ENCODE results near the gene NCOR2. TPM values are rescaled to one million over a fixed set of nuclear protein-coding genes. Genes with fewer than 3 reads are reported as not detected.

NCOR2 gene
- total and polyA plus RNA-seq, 4 donors: 39.1 to 248 (median 124) TPM

- H3K4me1 ChIP-seq (ENCODE audit: control insufficient read depth in 1 of 2, insufficient read depth in 2 of 2, low read length in 2 of 2): no peaks in the 10 kb centered on the region
- H3K27me3 ChIP-seq (ENCODE audit: control insufficient read depth in 1 of 2, insufficient read depth in 2 of 2, low read length in 1 of 2): no peaks in the 10 kb centered on the region
- H3K9me3 ChIP-seq (ENCODE audit: control insufficient read depth, low read length): no peaks in the 10 kb centered on the region
- WGBS, 2 donors: 8 to 9% methylated on average over 19 of the region's 19 CpGs
- intact Hi-C loops (cut with DNase I): loop anchor here (5.0 kb wide), 7 partner anchors 43 to 202 kb away; no protein-coding TSS in a partner anchor
- DNase-seq (peak; percentile 73 to 85), ATAC-seq (ENCODE audit: low FRiP score) (no peak)
- no peak overlapping the region for H3K27ac ChIP-seq (ENCODE audit: low read depth in 1 of 2, low read length in 2 of 2)
- no peaks in the 10 kb centered on the region for H3K36me3 ChIP-seq (ENCODE audit: control insufficient read depth in 1 of 2, insufficient read depth in 2 of 2, low read length in 1 of 2)
- H3K4me3 ChIP-seq (ENCODE audit: low read length in 2 of 2): no peak overlapping the region
Observed at GRCh38 chr12:124564971-124565491, 2.4 kb downstream of the NCOR2 start.

DNA sequence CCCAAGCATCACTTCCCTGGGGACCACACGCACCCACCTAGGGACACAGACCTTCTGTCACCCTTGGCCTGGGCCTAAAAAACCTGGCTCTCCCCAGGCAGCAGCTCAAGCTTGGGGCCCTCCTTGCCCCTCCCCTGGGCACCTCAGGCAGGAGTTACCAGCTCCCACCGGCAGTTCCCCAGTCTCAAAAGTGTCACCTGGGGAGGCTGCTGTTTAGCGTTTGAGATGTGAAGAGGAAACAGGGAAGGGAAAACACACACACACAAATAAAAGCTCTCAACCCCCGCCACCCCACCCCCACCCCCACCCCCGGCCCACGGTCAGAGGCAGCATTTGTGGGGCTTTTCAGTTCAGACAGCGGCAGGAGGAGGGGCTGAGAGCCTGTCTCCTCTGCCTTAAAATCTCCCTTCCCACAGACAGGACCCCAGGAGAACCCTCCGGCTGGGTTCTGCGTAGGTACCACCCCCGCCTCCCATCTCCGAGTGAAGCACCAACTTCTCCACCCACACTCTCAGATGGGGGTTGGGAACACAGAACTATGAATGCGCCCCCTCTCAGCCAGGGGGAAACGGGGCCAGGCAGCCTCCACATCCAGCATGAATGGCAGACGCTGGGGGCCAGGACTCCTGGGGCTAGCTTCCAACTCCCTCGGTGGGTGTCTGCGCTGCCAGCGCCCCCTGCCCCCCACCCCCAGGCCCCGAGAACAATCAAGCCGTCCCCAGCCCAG is 3.0 kb downstream of the NCOR2 start:
- DNase-seq (no peak), ATAC-seq (ENCODE audit: low FRiP score) (no peak)
- H3K27ac ChIP-seq (ENCODE audit: low read depth in 1 of 2, low read length in 2 of 2): no peak overlapping the region
- intact Hi-C loops (cut with DNase I): no loop called here
- no peaks in the 10 kb centered on the region for H3K4me1 ChIP-seq (ENCODE audit: control insufficient read depth in 1 of 2, insufficient read depth in 2 of 2, low read length in 2 of 2)
- no peaks in the 10 kb centered on the region for H3K27me3 ChIP-seq (ENCODE audit: control insufficient read depth in 1 of 2, insufficient read depth in 2 of 2, low read length in 1 of 2)
- no peak overlapping the region for H3K4me3 ChIP-seq (ENCODE audit: low read length in 2 of 2)
- no peaks in the 10 kb centered on the region for H3K36me3 ChIP-seq (ENCODE audit: control insufficient read depth in 1 of 2, insufficient read depth in 2 of 2, low read length in 1 of 2)
- WGBS, 2 donors: 17 to 19% methylated on average over 19 of the region's 19 CpGs
- H3K9me3 ChIP-seq (ENCODE audit: control insufficient read depth, low read length): no peaks in the 10 kb centered on the region

GRCh38 chr12:124563809-124564208 is 3.6 kb downstream of the NCOR2 start:
- intact Hi-C loops (cut with DNase I): no loop called here
- Histone ChIP-seq H3K9me3 (ENCODE audit: control insufficient read depth, low read length) (no peaks in the 10 kb centered on the region), H3K27ac (ENCODE audit: low read depth in 1 of 2, low read length in 2 of 2) (no peak overlapping the region), H3K36me3 (ENCODE audit: control insufficient read depth in 1 of 2, insufficient read depth in 2 of 2, low read length in 1 of 2) (no peaks in the 10 kb centered on the region), H3K27me3 (ENCODE audit: control insufficient read depth in 1 of 2, insufficient read depth in 2 of 2, low read length in 1 of 2) (no peaks in the 10 kb centered on the region), H3K4me1 (ENCODE audit: control insufficient read depth in 1 of 2, insufficient read depth in 2 of 2, low read length in 2 of 2) (no peaks in the 10 kb centered on the region), H3K4me3 (ENCODE audit: low read length in 2 of 2) (no peak overlapping the region)
- ATAC-seq (ENCODE audit: low FRiP score) (no peak), DNase-seq (no peak)
- 44 to 47% methylated on average over 10 of the region's 10 CpGs for WGBS, 2 donors

- H3K4me3 ChIP-seq (ENCODE audit: low read length in 2 of 2): no peak overlapping the region
- H3K27me3 ChIP-seq (ENCODE audit: control insufficient read depth in 1 of 2, insufficient read depth in 2 of 2, low read length in 1 of 2): no peaks in the 10 kb centered on the region
- DNase-seq (peak in 1 of 2 donors; percentile 76), ATAC-seq (ENCODE audit: low FRiP score) (no peak)
- WGBS, 2 donors: 13 to 14% methylated on average over 11 of the region's 11 CpGs
- intact Hi-C loops (cut with DNase I): no loop called here
- no peaks in the 10 kb centered on the region for H3K4me1 ChIP-seq (ENCODE audit: control insufficient read depth in 1 of 2, insufficient read depth in 2 of 2, low read length in 2 of 2)
- no peaks in the 10 kb centered on the region for H3K9me3 ChIP-seq (ENCODE audit: control insufficient read depth, low read length)
- no peak overlapping the region for H3K27ac ChIP-seq (ENCODE audit: low read depth in 1 of 2, low read length in 2 of 2)
- H3K36me3 ChIP-seq (ENCODE audit: control insufficient read depth in 1 of 2, insufficient read depth in 2 of 2, low read length in 1 of 2): no peaks in the 10 kb centered on the region
Observed at GRCh38 chr12:124563401-124563800, 4.0 kb downstream of the NCOR2 start.

DNA sequence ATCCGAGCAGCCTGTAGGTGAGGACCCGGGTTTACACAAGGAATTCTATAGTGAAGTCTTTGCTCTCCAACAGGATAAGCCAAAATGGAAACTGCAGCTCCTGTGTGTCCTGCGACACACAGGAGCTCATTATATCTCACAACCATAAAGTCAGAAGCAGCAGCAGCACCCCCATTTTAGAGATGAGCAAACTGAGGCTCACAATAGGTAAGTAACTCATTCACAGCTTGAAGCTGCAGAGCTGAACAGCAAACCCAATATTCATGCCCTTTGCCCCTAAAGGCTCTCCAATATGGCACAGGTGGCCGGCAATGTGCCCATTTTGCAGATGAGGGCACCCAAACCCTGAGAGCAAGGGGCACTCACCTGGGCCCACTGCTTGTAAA is 4.6 kb downstream of the NCOR2 start:
- WGBS, 2 donors: 90% methylated on average over 4 of the region's 4 CpGs
- no peaks in the 10 kb centered on the region for H3K4me1 ChIP-seq (ENCODE audit: control insufficient read depth in 1 of 2, insufficient read depth in 2 of 2, low read length in 2 of 2)
- no peak overlapping the region for H3K27ac ChIP-seq (ENCODE audit: low read depth in 1 of 2, low read length in 2 of 2)
- DNase-seq (no peak), ATAC-seq (ENCODE audit: low FRiP score) (no peak)
- intact Hi-C loops (cut with DNase I): no loop called here
- H3K9me3 ChIP-seq (ENCODE audit: control insufficient read depth, low read length): no peaks in the 10 kb centered on the region
- H3K4me3 ChIP-seq (ENCODE audit: low read length in 2 of 2): no peak overlapping the region
- no peaks in the 10 kb centered on the region for H3K27me3 ChIP-seq (ENCODE audit: control insufficient read depth in 1 of 2, insufficient read depth in 2 of 2, low read length in 1 of 2)
- H3K36me3 ChIP-seq (ENCODE audit: control insufficient read depth in 1 of 2, insufficient read depth in 2 of 2, low read length in 1 of 2): no peaks in the 10 kb centered on the region

GRCh38 chr12:124562018-124562795 is 5.2 kb downstream of the NCOR2 start:
- ATAC-seq (ENCODE audit: low FRiP score): no peak
- DNase-seq: peak in 1 of 2 donors; percentile 66
- Histone ChIP-seq H3K27ac (ENCODE audit: low read depth in 1 of 2, low read length in 2 of 2) (no peak overlapping the region), H3K9me3 (ENCODE audit: control insufficient read depth, low read length) (no peaks in the 10 kb centered on the region), H3K4me1 (ENCODE audit: control insufficient read depth in 1 of 2, insufficient read depth in 2 of 2, low read length in 2 of 2) (no peaks in the 10 kb centered on the region), H3K4me3 (ENCODE audit: low read length in 2 of 2) (no peak overlapping the region), H3K27me3 (ENCODE audit: control insufficient read depth in 1 of 2, insufficient read depth in 2 of 2, low read length in 1 of 2) (no peaks in the 10 kb centered on the region), H3K36me3 (ENCODE audit: control insufficient read depth in 1 of 2, insufficient read depth in 2 of 2, low read length in 1 of 2) (no peaks in the 10 kb centered on the region)
- intact Hi-C loops (cut with DNase I): no loop called here
- 78 to 81% methylated on average over 18 of the region's 18 CpGs for WGBS, 2 donors

DNA sequence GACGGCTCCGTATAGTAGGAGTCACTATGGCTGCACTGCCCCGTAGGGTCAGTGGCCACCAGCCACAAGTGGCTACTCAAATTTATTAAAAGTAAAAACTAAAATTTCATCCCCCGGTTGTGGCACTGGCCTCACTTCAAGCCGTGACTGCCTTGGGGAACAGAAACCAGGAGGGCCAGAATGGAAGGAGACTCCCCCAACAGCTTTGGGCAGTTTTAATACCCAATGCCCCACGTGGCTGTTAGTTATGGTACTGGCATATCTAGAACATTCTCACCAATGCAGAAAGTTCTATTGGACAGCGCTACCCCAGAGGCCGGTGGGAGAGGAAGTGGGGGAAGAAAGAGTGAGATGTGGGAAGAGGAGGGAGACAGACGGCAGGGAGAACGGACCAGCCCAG is 6.2 kb downstream of the NCOR2 start:
- Histone ChIP-seq H3K4me1 (ENCODE audit: control insufficient read depth in 1 of 2, insufficient read depth in 2 of 2, low read length in 2 of 2) (no peaks in the 10 kb centered on the region), H3K9me3 (ENCODE audit: control insufficient read depth, low read length) (no peaks in the 10 kb centered on the region), H3K4me3 (ENCODE audit: low read length in 2 of 2) (no peak overlapping the region), H3K27ac (ENCODE audit: low read depth in 1 of 2, low read length in 2 of 2) (no peak overlapping the region), H3K36me3 (ENCODE audit: control insufficient read depth in 1 of 2, insufficient read depth in 2 of 2, low read length in 1 of 2) (no peaks in the 10 kb centered on the region), H3K27me3 (ENCODE audit: control insufficient read depth in 1 of 2, insufficient read depth in 2 of 2, low read length in 1 of 2) (no peaks in the 10 kb centered on the region)
- 60 to 63% methylated on average over 10 of the region's 10 CpGs for WGBS, 2 donors
- DNase-seq: no peak
- intact Hi-C loops (cut with DNase I): no loop called here
- ATAC-seq (ENCODE audit: low FRiP score): no peak

GRCh38 chr12:124560146-124560890 is 7.1 kb downstream of the NCOR2 start:
- intact Hi-C loops (cut with DNase I): no loop called here
- Histone ChIP-seq H3K4me1 (ENCODE audit: control insufficient read depth in 1 of 2, insufficient read depth in 2 of 2, low read length in 2 of 2) (no peaks in the 10 kb centered on the region), H3K36me3 (ENCODE audit: control insufficient read depth in 1 of 2, insufficient read depth in 2 of 2, low read length in 1 of 2) (no peaks in the 10 kb centered on the region), H3K27ac (ENCODE audit: low read depth in 1 of 2, low read length in 2 of 2) (no peak overlapping the region), H3K9me3 (ENCODE audit: control insufficient read depth, low read length) (no peaks in the 10 kb centered on the region), H3K4me3 (ENCODE audit: low read length in 2 of 2) (no peak overlapping the region), H3K27me3 (ENCODE audit: control insufficient read depth in 1 of 2, insufficient read depth in 2 of 2, low read length in 1 of 2) (no peaks in the 10 kb centered on the region)
- 75 to 76% methylated on average over 21 of the region's 21 CpGs for WGBS, 2 donors
- DNase-seq: no peak
- ATAC-seq (ENCODE audit: low FRiP score): no peak

Data from aorta (tissue), 5 donors.